GM19043 (cell line): ENCODE measurements around the gene USP40.

Source experiments
- ATAC-seq: cut with Tn5 transposase; IDR thresholded peaks from one replicate; pipeline ENCODE4 v1.9.1; 2021; ENCODE audit warnings: low read depth; ENCODE audit not compliant: unreplicated experiment

The USP40 gene

GRCh38 chr2:233461481-233461891 is 105.1 kb downstream of the USP40 start:
- ATAC-seq = no peak

- no peak for ATAC-seq
These were observed 105.7 kb downstream of the USP40 start for GRCh38 chr2:233460726-233461441.

- no peak for ATAC-seq
These were observed 107.2 kb downstream of the USP40 start for GRCh38 chr2:233459426-233459825.

GRCh38 chr2:233458826-233459225 is 107.8 kb downstream of the USP40 start:
- ATAC-seq = no peak

GRCh38 chr2:233458031-233458610 is 108.5 kb downstream of the USP40 start:
- no peak for ATAC-seq

GRCh38 chr2:233457356-233457755 is 109.2 kb downstream of the USP40 start:
- ATAC-seq = no peak

GRCh38 chr2:233456934-233457333 is 109.6 kb downstream of the USP40 start:
- ATAC-seq = no peak

GRCh38 chr2:233456111-233456510 is 110.5 kb downstream of the USP40 start:
- ATAC-seq = no peak

GRCh38 chr2:233455491-233455890 is 111.1 kb downstream of the USP40 start:
- ATAC-seq = no peak

GRCh38 chr2:233455006-233455405 is 111.6 kb downstream of the USP40 start:
- ATAC-seq = no peak

- ATAC-seq = no peak
These were observed 112.7 kb downstream of the USP40 start for GRCh38 chr2:233453916-233454315.

- no peak for ATAC-seq
These were observed 113.3 kb downstream of the USP40 start for GRCh38 chr2:233453111-233453915.

GRCh38 chr2:233451950-233452349 is 114.6 kb downstream of the USP40 start:
- ATAC-seq = no peak

- ATAC-seq = no peak
These were observed 115.6 kb downstream of the USP40 start for GRCh38 chr2:233450864-233451575.

GRCh38 chr2:233449921-233450863 is 116.4 kb downstream of the USP40 start:
- ATAC-seq = no peak

GRCh38 chr2:233449081-233449901 is 117.3 kb downstream of the USP40 start:
- no peak for ATAC-seq

- ATAC-seq = no peak
These were observed 118.0 kb downstream of the USP40 start for GRCh38 chr2:233448575-233448974.

GRCh38 chr2:233448220-233448559 is 118.4 kb downstream of the USP40 start:
- no peak for ATAC-seq
